Omental fat pad (tissue), 4 donors: ENCODE data around the gene COL5A3. TPM values are rescaled to one million over a fixed set of nuclear protein-coding genes. Genes with fewer than 3 reads are reported as not detected.

ENCODE experiments used
- ATAC-seq: fragments of 150-250 bp; one replicate; pipeline ENCODE4 v1.9.1; 2016; ENCODE audit warnings: mild to moderate bottlenecking, moderate library complexity; ENCODE audit not compliant: low FRiP score
- DNase-seq: peaks from one replicate; pipeline ENCODE4 v3.0.0-alpha.2; 2019; ENCODE audit warnings: low spot score
- CTCF ChIP-seq, 3 donors: fragments of 450-650 bp; IDR thresholded peaks; one replicate each; pipeline ENCODE4 v1.5.1; 2016 to 2017; ENCODE audit warnings: antibody characterized with exemption in 3 of 3, mild to moderate bottlenecking in 3 of 3, moderate library complexity in 2 of 3
- total RNA-seq, 4 donors: library from RNA; depleted of rRNA; stranded (reverse); fragments of >200 nt; gene quantifications; one replicate each; pipeline ENCODE4 v1.1.0, GENCODE V29; 2016

COL5A3 gene
- total RNA-seq, 4 donors from 2014 or later, result 11.5 to 74.1 (median 25.0) TPM

GRCh38 chr19:9972103-9972502 lies 38.2 kb downstream of the COL5A3 start:
- no peak for DNase-seq
- ATAC-seq, result no peak
- no peak for TF ChIP-seq CTCF (IDR thresholded peaks at IDR 0.05)

GRCh38 chr19:9971166-9971897 lies 39.0 kb downstream of the COL5A3 start:
- no peak for TF ChIP-seq CTCF (IDR thresholded peaks at IDR 0.05)
- no peak for ATAC-seq
- DNase-seq, result no peak

- ATAC-seq, result no peak
- DNase-seq, result no peak
Measured at GRCh38 chr19:9970481-9970880, 39.8 kb downstream of the COL5A3 start.

GRCh38 chr19:9969688-9969975 lies 40.7 kb downstream of the COL5A3 start:
- TF ChIP-seq CTCF (IDR thresholded peaks at IDR 0.05), result no peak
- DNase-seq (no peak), ATAC-seq (no peak)

More at GRCh38 chr19:9970481-9970880, 39.8 kb downstream of the COL5A3 start:
- no peak for TF ChIP-seq CTCF (IDR thresholded peaks at IDR 0.05)

GRCh38 chr19:9968820-9969687 lies 41.2 kb downstream of the COL5A3 start:
- ATAC-seq (no peak), DNase-seq (no peak)
- no peak for TF ChIP-seq CTCF (IDR thresholded peaks at IDR 0.05)

GRCh38 chr19:9967326-9967725 lies 43.0 kb downstream of the COL5A3 start:
- DNase-seq (no peak), ATAC-seq (no peak)
- no peak for TF ChIP-seq CTCF (IDR thresholded peaks at IDR 0.05)
